ENCODE measurements around the gene CCDC157.

GRCh38 chr22:30399718-30400117 is 42.9 kb downstream of the CCDC157 start:
- TF ChIP-seq POLR2A (IDR thresholded peaks at IDR 0.05) (no peak), CTCF (IDR thresholded peaks at IDR 0.05) (no peak)
